ENCODE results near the gene OR12D2. TPM values are rescaled to one million over a fixed set of nuclear protein-coding genes. Genes with fewer than 3 reads are reported as not detected.
"Not testable (repeated sequence)": the region's sequence is repeated elsewhere in the genome, so short reads cannot be mapped to it uniquely, and the experiment has no call there.

The OR12D2 gene
- total and polyA plus RNA-seq, 7 donors: not detected

- Histone ChIP-seq H3K36me3 (ENCODE audit: insufficient read depth in 1 of 2, low read depth in 1 of 2) (no peaks in the 10 kb centered on the region), H3K9me3 (no peaks in the 10 kb centered on the region), H3K27me3 (ENCODE audit: insufficient read depth in 3 of 3, low read length in 2 of 3) (no peaks in the 10 kb centered on the region), H3K4me3 (no peak overlapping the region), H3K27ac (no peak overlapping the region), H3K4me1 (no peaks in the 10 kb centered on the region)
- TF ChIP-seq CTCF (IDR thresholded peaks at IDR 0.05): no peak
- 76 to 82% (median 81%) methylated on average over 3 of the region's 3 CpGs for WGBS, 3 donors
- intact Hi-C loops (cut with DNase I): no loop called here
- DNase-seq (no peak), ATAC-seq (no peak)
These were observed 31.2 kb downstream of the OR12D2 start for GRCh38 chr6:29426654-29427053.

GRCh38 chr6:29436730-29437129, 41.3 kb downstream of the OR12D2 start:
- intact Hi-C loops (cut with DNase I); DNase-seq: not testable (repeated sequence)
- 68 to 75% (median 73%) methylated on average over 18 of the region's 18 CpGs for WGBS, 3 donors

GRCh38 chr6:29439006-29439405, 43.6 kb downstream of the OR12D2 start, which contains the start of gene OR10C1:
TSS of gene OR10C1 (plus strand) at chr6:29439306. CDS start at chr6:29440016, 710 bp downstream.
- ATAC-seq (no peak), DNase-seq (no peak)
- Histone ChIP-seq H3K4me3 (no peak within 1 kb of the TSS), H3K9me3 (no peaks in the 10 kb centered on the region), H3K27me3 (ENCODE audit: insufficient read depth in 3 of 3, low read length in 2 of 3) (peaks cover 0 to 5% (median 0%) of the 10 kb centered on the region in 3 donors), H3K36me3 (ENCODE audit: insufficient read depth in 1 of 2, low read depth in 1 of 2) (no peaks in the 10 kb centered on the region), H3K4me1 (no peaks in the 10 kb centered on the region), H3K27ac (no peak within 1 kb of the TSS)
- no peak for TF ChIP-seq CTCF (IDR thresholded peaks at IDR 0.05)
- intact Hi-C loops (cut with DNase I): no loop called here

More at GRCh38 chr6:29436730-29437129, 41.3 kb downstream of the OR12D2 start:
- not testable (repeated sequence) for H3K27ac ChIP-seq; H3K27me3 ChIP-seq (ENCODE audit: insufficient read depth in 3 of 3, low read length in 2 of 3); H3K36me3 ChIP-seq (ENCODE audit: insufficient read depth in 1 of 2, low read depth in 1 of 2); ATAC-seq; H3K4me1 ChIP-seq; H3K4me3 ChIP-seq; H3K9me3 ChIP-seq

GRCh38 chr6:29442719-29443118, 47.3 kb downstream of the OR12D2 start:
- DNase-seq (no peak), ATAC-seq (no peak)
- Histone ChIP-seq H3K4me1 (no peaks in the 10 kb centered on the region), H3K9me3 (no peaks in the 10 kb centered on the region), H3K36me3 (ENCODE audit: insufficient read depth in 1 of 2, low read depth in 1 of 2) (no peaks in the 10 kb centered on the region), H3K27ac (no peak overlapping the region), H3K4me3 (no peak overlapping the region), H3K27me3 (ENCODE audit: insufficient read depth in 3 of 3, low read length in 2 of 3) (peaks cover 0 to 5% (median 0%) of the 10 kb centered on the region in 3 donors)
- TF ChIP-seq CTCF (IDR thresholded peaks at IDR 0.05): no peak
- intact Hi-C loops (cut with DNase I): no loop called here
- 86 to 92% (median 87%) methylated on average over 1 of the region's 1 CpG for WGBS, 3 donors

- ATAC-seq; H3K36me3 ChIP-seq (ENCODE audit: insufficient read depth in 1 of 2, low read depth in 1 of 2); H3K4me1 ChIP-seq; H3K4me3 ChIP-seq; intact Hi-C loops (cut with DNase I); H3K27ac ChIP-seq; H3K9me3 ChIP-seq; H3K27me3 ChIP-seq (ENCODE audit: insufficient read depth in 3 of 3, low read length in 2 of 3); DNase-seq: not testable (repeated sequence)
- WGBS, 3 donors: 69 to 76% (median 76%) methylated on average over 1 of the region's 1 CpG
These were observed 48.6 kb downstream of the OR12D2 start for GRCh38 chr6:29444031-29444430.

Other genes with a start within 250 kb of the OR12D2 start
- not detected for gene OR2J2, start 224.7 kb upstream of the OR12D2 start, total RNA-seq
- gene OR2J2, start 224.7 kb upstream of the OR12D2 start, polyA plus RNA-seq: not detected
- not detected for gene OR14J1, start 93.9 kb upstream of the OR12D2 start, total RNA-seq
- not detected for gene OR14J1, start 93.9 kb upstream of the OR12D2 start, polyA plus RNA-seq
- not detected for gene OR5V1, start 26.8 kb upstream of the OR12D2 start, total RNA-seq
- not detected for gene OR5V1, start 26.8 kb upstream of the OR12D2 start, polyA plus RNA-seq
- gene OR12D3, start 20.3 kb upstream of the OR12D2 start, total RNA-seq: not detected
- not detected for gene OR12D3, start 20.3 kb upstream of the OR12D2 start, polyA plus RNA-seq
- gene OR12D1, start 19.3 kb downstream of the OR12D2 start, total RNA-seq: not detected
- not detected for gene OR12D1, start 19.3 kb downstream of the OR12D2 start, polyA plus RNA-seq
- gene OR10C1, start 43.7 kb downstream of the OR12D2 start, total RNA-seq: not detected
- gene OR10C1, start 43.7 kb downstream of the OR12D2 start, polyA plus RNA-seq: not detected
- gene OR11A1, start 61.4 kb downstream of the OR12D2 start, total RNA-seq: not detected
- gene OR11A1, start 61.4 kb downstream of the OR12D2 start, polyA plus RNA-seq: not detected
- not detected for gene OR2H1, start 61.5 kb downstream of the OR12D2 start, total RNA-seq
- under 1 TPM in 1 of 3 donors, not detected in 2; 0.10 TPM for gene OR2H1, start 61.5 kb downstream of the OR12D2 start, polyA plus RNA-seq
- not detected for gene MAS1L, start 92.3 kb downstream of the OR12D2 start, total RNA-seq
- not detected for gene MAS1L, start 92.3 kb downstream of the OR12D2 start, polyA plus RNA-seq
- gene UBD, start 164.1 kb downstream of the OR12D2 start, total RNA-seq: under 1 TPM in 2 of 4 donors, not detected in 2; 0.25 to 0.26 TPM
- gene UBD, start 164.1 kb downstream of the OR12D2 start, polyA plus RNA-seq: under 1 TPM in 2 of 3 donors, not detected in 1; 0.23 to 0.30 TPM
- gene OR2H2, start 189.5 kb downstream of the OR12D2 start, total RNA-seq: not detected
- not detected for gene OR2H2, start 189.5 kb downstream of the OR12D2 start, polyA plus RNA-seq
- 10 to 100 TPM in 1 of 4 donors, 1 to 10 TPM in 3; 4.1 to 10.2 (median 5.3) TPM for gene GABBR1, start 237.6 kb downstream of the OR12D2 start, total RNA-seq
- 1 to 10 TPM; 2.5 to 4.6 (median 3.8) TPM for gene GABBR1, start 237.6 kb downstream of the OR12D2 start, polyA plus RNA-seq